Measurements from ENCODE around the gene MMP2.

DNA sequence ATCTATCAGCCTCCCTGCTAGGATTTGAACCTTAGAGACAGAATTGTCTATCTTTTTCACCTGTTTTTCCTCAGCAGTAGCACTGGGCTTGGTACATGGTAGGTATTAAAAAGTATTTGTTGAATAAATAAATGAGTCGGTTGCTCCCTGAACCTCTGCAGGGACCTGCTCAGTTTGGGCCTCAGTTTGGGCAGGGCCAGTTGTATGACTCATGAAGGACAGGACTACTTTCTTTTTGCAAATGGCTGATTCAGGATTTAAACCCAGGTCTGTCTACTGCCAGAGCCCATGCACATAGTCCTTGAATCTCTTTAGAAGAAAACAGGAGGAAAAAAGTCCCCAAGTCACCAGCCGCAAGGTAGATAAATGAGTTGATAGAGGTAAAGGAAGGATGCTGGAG, 3.1 kb downstream of the MMP2 start:
- TF ChIP-seq, protein P1, sequence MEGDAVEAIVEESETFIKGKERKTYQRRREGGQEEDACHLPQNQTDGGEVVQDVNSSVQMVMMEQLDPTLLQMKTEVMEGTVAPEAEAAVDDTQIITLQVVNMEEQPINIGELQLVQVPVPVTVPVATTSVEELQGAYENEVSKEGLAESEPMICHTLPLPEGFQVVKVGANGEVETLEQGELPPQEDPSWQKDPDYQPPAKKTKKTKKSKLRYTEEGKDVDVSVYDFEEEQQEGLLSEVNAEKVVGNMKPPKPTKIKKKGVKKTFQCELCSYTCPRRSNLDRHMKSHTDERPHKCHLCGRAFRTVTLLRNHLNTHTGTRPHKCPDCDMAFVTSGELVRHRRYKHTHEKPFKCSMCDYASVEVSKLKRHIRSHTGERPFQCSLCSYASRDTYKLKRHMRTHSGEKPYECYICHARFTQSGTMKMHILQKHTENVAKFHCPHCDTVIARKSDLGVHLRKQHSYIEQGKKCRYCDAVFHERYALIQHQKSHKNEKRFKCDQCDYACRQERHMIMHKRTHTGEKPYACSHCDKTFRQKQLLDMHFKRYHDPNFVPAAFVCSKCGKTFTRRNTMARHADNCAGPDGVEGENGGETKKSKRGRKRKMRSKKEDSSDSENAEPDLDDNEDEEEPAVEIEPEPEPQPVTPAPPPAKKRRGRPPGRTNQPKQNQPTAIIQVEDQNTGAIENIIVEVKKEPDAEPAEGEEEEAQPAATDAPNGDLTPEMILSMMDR (IDR thresholded peaks at IDR 0.05) = no peak
- no peak for TF ChIP-seq POLR2AphosphoS5 (IDR thresholded peaks at IDR 0.05; ENCODE audit: low read depth, low read length)
- TF ChIP-seq, protein P2, sequence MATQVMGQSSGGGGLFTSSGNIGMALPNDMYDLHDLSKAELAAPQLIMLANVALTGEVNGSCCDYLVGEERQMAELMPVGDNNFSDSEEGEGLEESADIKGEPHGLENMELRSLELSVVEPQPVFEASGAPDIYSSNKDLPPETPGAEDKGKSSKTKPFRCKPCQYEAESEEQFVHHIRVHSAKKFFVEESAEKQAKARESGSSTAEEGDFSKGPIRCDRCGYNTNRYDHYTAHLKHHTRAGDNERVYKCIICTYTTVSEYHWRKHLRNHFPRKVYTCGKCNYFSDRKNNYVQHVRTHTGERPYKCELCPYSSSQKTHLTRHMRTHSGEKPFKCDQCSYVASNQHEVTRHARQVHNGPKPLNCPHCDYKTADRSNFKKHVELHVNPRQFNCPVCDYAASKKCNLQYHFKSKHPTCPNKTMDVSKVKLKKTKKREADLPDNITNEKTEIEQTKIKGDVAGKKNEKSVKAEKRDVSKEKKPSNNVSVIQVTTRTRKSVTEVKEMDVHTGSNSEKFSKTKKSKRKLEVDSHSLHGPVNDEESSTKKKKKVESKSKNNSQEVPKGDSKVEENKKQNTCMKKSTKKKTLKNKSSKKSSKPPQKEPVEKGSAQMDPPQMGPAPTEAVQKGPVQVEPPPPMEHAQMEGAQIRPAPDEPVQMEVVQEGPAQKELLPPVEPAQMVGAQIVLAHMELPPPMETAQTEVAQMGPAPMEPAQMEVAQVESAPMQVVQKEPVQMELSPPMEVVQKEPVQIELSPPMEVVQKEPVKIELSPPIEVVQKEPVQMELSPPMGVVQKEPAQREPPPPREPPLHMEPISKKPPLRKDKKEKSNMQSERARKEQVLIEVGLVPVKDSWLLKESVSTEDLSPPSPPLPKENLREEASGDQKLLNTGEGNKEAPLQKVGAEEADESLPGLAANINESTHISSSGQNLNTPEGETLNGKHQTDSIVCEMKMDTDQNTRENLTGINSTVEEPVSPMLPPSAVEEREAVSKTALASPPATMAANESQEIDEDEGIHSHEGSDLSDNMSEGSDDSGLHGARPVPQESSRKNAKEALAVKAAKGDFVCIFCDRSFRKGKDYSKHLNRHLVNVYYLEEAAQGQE (IDR thresholded peaks at IDR 0.05; ENCODE audit: insufficient read depth in 1 of 2, low read depth in 2 of 2, low read length in 1 of 2) = no peak
